ENCODE data around the gene MT1X. TPM values are rescaled to one million over a fixed set of nuclear protein-coding genes. Genes with fewer than 3 reads are reported as not detected.

MT1X gene
- total RNA-seq, 1 donor from 2014 or later = 21.9 TPM

GRCh38 chr16:56729735-56730662 lies 47.7 kb downstream of the MT1X start, which contains the start of gene NUP93:
NUP93 (plus strand) TSS chr16:56730129; CDS start chr16:56748248, 18,119 bp downstream.
- intact Hi-C loops (cut with DNase I) = no loop called here
- peak; percentile 96 for DNase-seq (ENCODE audit: low spot score)
- peak; percentile 99 for ATAC-seq

- DNase-seq (ENCODE audit: low spot score) (no peak), ATAC-seq (no peak)
- intact Hi-C loops (cut with DNase I) = no loop called here
These were observed 50.1 kb downstream of the MT1X start for GRCh38 chr16:56732366-56732765.

GRCh38 chr16:56732832-56733231 lies 50.6 kb downstream of the MT1X start:
- DNase-seq (ENCODE audit: low spot score) = no peak
- ATAC-seq = no peak
- intact Hi-C loops (cut with DNase I) = no loop called here

Other genes starting within 250 kb of the MT1X start
- 91.3 TPM for gene NUDT21, start 231.1 kb upstream of the MT1X start, total RNA-seq
- gene OGFOD1, start 230.9 kb upstream of the MT1X start, total RNA-seq = 35.9 TPM
- 110 TPM for gene BBS2, start 162.4 kb upstream of the MT1X start, total RNA-seq
- gene MT4, start 117.4 kb upstream of the MT1X start, total RNA-seq = not detected
- gene MT3, start 92.9 kb upstream of the MT1X start, total RNA-seq = 94.5 TPM
- gene MT2A, start 73.9 kb upstream of the MT1X start, total RNA-seq = 163 TPM
- gene MT1E, start 56.7 kb upstream of the MT1X start, total RNA-seq = 44.7 TPM
- gene MT1M, start 49.8 kb upstream of the MT1X start, total RNA-seq = 6.7 TPM
- 1.8 TPM for gene MT1A, start 43.8 kb upstream of the MT1X start, total RNA-seq
- not detected for gene MT1B, start 30.6 kb upstream of the MT1X start, total RNA-seq
- 6.2 TPM for gene MT1F, start 24.5 kb upstream of the MT1X start, total RNA-seq
- 2.5 TPM for gene MT1G, start 14.4 kb upstream of the MT1X start, total RNA-seq
- gene MT1H, start 12.7 kb upstream of the MT1X start, total RNA-seq = not detected
- 74.0 TPM for gene NUP93, start 47.7 kb downstream of the MT1X start, total RNA-seq
- not detected for gene SLC12A3, start 182.7 kb downstream of the MT1X start, total RNA-seq
- 150 TPM for gene HERPUD1, start 249.7 kb downstream of the MT1X start, total RNA-seq

All from sciatic nerve (tissue), 2 donors.